Fibroblast of lung (primary cell): ENCODE measurements around the gene CHTF8.

Source experiments
- CTCF ChIP-seq, 2 donors: IDR thresholded peaks in 1 of 2; conservative IDR thresholded peaks in 1 of 2; 1 replicate in 1 of 2; 2 replicates in 1 of 2; pipeline ENCODE4 v1.5.1; 2011 to 2012; ENCODE audit warnings: low read length in 2 of 2, control low read depth in 1 of 2, inconsistent platforms in 1 of 2, low read depth in 1 of 2, mild to moderate bottlenecking in 1 of 2
- EZH2 ChIP-seq: IDR thresholded peaks from 2 replicates; pipeline ENCODE4 v1.5.1; 2012; ENCODE audit warnings: low read length, control low read depth, mild to moderate bottlenecking; ENCODE audit errors: missing control alignments

- TF ChIP-seq CTCF (conservative IDR thresholded peaks at IDR 0.05 in 1 of 2, IDR thresholded peaks at IDR 0.05 in 1 of 2; ENCODE audit: low read depth in 1 of 2, low read length in 2 of 2) (no peak), EZH2 (no peak)
These were observed 16.0 kb downstream of the CHTF8 start for GRCh38 chr16:69116256-69116875.
